ENCODE measurements around the gene KLK7.

DNA sequence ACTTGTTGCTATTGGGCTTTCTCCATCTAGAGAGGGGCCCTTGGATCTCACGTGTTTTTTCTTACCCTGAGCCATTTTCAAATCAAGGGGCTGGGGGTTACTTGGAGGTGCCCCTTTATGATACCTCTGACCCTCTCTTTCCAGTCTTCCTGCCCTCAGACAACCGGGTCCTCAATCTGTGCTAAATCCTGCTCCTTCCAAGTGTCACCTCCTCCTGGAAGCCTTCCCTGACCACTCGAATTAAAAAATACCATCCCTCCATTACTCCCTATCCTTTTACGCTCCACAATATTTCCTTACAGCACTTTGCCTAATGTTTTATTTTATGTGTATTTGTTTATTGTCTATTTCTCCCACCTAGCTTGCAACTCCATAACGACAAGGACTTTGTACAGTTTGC, 14.3 kb upstream of the KLK7 start:
- TF ChIP-seq, protein P1, sequence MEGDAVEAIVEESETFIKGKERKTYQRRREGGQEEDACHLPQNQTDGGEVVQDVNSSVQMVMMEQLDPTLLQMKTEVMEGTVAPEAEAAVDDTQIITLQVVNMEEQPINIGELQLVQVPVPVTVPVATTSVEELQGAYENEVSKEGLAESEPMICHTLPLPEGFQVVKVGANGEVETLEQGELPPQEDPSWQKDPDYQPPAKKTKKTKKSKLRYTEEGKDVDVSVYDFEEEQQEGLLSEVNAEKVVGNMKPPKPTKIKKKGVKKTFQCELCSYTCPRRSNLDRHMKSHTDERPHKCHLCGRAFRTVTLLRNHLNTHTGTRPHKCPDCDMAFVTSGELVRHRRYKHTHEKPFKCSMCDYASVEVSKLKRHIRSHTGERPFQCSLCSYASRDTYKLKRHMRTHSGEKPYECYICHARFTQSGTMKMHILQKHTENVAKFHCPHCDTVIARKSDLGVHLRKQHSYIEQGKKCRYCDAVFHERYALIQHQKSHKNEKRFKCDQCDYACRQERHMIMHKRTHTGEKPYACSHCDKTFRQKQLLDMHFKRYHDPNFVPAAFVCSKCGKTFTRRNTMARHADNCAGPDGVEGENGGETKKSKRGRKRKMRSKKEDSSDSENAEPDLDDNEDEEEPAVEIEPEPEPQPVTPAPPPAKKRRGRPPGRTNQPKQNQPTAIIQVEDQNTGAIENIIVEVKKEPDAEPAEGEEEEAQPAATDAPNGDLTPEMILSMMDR (conservative IDR thresholded peaks at IDR 0.05; ENCODE audit: low read length) = no peak
- no peak for TF ChIP-seq EZH2phosphoT487 (IDR thresholded peaks at IDR 0.05; ENCODE audit: borderline replicate concordance)

Data from Loucy (cell line).